HG03159 (cell line): ENCODE measurements around the gene RNF43.
A peak's percentile ranks its signal among the peaks of the same experiment; 100 is the strongest.

Experiments used
- ATAC-seq: cut with Tn5 transposase; IDR thresholded peaks from one replicate; pipeline ENCODE4 v1.9.1; 2021; ENCODE audit warnings: mild to moderate bottlenecking, moderate library complexity; ENCODE audit not compliant: unreplicated experiment

Gene RNF43

DNA sequence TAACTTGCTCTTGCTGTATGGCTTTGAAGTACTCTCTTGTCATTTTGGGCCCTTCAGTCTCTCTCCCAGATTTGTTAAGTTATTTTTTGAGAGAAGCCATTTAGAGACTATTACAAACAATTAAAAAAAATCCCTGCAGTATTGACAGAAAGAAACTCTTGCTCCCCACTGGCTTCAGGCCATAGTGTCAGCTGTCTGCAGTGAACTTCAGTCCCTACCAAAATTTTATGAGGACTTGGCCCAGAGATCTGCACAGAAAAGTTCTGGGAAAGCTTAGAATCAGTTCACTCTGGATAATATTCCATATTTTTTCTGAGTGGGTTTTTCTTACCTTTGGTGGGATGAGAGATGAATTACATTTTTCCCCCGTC is 34.5 kb downstream of the RNF43 start:
- ATAC-seq, result no peak

DNA sequence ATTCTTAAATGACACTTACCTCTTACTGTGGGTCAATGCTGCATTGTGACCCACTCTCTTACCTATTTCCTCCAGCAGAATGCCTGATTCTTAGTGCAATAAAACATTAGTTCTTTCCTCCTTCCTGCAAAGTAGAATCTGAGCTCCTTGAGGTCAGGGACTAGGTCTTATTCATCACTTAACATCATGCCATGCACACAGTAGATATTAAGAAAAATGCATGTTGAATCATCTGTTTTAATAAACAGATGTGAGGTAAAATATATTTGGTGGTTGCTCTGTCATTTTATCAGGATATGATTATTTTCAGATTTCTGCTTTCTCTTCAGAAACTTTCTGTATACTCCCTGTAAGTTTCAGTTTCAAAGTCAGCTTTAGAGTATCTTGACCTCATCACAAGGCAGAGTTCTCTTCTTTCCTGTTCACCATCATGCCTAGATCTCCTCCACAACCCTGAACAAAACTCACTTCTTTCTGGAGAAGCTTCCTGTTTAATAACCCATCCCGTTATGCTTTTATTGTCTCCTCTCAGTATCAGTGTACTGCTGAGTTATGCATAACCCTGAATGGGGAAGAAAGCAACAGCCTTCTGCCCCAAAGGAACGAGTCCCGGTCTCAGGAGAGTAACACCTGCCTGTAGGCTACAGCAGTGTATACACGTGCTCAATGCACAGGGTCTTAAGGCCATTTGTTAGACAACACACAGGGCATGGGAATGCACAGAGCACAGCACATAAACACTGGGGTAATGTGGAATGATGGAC is 35.0 kb downstream of the RNF43 start:
- ATAC-seq, result peak; percentile 74

DNA sequence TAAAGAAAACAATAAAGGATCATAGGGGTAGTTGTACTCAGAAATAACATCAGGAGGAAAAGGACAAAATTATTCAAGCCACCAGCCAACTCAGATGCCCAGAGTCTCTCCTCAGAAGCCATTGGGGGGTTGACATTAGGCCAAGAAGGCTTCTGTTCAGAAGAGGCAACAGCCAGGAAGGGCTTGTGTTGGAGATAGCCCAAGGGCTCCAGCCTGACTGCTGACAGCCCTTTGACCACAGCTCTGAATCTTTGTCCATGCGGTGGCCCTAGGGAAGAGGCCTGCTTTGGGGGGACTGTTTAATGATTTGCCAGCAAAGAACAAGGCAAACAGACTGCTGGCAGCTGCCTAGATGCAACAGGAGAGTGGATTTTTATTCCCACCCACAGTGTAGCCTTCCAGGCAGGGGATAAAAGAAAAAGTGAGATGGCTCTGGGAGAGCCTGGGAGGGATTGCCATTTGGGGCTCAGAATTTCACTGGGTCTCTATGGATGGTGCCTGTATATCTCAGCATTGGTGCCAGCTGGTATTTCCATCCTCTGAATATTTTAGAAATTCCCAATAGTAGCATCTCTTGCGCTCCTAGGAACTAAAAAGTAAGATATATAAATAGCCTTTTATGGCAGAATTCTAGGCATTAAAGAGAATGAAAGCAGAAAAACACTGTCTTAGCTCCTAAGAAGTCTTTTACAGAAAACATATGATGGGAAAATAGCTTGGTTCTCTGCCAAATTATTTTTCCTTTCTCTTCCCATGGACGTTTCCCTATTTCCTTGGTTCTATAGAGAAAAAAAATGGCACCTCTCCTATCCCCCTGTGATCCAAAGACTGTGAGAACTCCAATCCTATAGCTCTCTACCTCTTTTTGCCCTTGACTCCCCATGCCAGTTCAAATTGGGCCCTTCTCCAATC is 36.0 kb downstream of the RNF43 start:
- no peak for ATAC-seq

DNA sequence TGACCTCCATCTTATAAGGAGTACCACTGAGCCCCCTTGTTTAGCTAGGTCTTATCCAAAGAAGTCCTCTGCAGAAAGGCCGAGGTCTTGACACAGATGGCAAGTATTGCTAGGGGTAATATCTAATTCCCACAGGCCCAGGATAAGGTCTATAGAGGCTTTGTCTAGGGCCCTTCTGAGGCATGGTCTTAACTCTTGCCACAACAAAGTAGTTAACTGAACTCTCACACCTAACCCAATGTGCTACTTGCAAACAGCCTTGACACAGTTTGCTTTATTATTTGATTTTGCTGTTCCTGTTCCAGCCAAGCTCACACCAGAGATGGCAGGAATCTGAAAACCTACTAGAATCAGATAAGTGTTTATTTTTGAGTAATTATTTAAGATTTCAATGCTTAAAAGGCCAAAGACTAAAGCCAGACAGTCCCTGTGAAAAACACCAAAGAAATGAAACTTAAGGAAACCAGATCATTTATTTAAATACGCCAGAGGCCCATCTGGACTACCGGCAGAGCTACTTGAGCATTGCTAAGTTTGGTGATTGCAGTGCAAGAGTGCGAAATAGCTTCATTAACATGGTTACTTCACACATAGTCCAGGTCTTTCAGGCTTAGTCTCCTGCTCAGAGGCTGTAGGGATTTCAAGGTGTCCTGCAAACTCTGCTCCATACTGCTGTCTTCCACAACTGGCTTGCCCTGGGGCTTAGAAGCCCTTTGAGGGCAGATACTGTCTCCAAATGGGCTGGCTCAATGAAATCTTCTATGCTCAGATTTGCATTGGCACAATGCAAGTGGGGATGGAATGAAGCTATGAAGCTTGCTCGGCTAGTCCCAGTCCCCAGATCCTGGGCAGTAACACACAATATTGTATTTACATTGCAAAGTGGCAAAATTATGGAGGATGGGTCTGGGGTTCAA is 36.9 kb downstream of the RNF43 start:
- ATAC-seq, result no peak

DNA sequence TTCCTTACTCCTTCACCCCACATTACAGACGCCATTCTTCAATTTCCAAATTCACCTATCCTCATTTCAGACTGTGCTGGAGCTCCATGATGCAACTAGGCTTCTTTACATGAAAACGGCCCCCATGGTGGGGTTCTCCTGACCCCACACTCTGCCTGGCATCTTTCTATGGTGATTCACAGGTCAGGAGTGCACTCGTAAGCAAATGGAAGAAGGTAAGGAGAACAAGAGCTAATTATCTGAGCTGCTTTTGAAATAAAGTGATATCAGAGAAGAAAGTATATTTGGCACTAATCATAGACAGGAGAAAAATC is 37.9 kb downstream of the RNF43 start:
- no peak for ATAC-seq

DNA sequence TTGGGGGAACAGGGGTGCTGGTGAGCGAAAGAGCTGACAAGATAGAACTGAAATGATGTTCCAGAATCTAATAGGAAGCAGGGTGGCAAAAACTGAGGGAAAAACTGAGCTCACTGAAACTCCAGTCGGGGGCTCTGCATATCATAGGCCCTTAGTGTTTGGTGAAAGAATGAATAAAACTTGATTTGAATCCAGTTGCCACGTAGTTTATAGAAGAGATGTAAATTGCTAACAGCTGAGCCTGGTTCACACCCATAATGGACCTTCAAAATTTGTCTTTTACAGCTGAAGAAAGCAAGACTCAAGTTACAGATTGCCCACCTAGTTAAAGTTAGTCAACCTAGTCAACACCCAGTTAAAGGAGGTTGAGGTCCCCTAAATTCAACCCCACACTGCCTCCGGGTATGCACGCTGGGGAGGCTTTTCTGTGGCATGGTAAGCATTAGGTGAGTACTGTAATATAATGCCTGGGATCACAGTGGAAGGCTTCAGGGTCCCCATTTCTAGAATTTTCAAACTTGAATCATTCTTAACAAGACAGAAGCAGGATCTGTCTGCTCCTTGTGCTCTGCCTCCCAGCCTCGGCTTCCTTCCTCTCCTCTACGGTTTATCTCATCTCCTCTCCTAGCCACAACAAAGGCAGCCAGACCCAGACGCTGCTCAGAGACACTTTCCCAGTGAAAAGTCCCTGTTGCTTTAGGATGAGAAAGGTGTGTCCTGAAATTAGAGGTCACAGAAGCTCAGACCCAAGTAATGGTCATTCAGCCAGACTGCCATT is 38.4 kb downstream of the RNF43 start:
- no peak for ATAC-seq

DNA sequence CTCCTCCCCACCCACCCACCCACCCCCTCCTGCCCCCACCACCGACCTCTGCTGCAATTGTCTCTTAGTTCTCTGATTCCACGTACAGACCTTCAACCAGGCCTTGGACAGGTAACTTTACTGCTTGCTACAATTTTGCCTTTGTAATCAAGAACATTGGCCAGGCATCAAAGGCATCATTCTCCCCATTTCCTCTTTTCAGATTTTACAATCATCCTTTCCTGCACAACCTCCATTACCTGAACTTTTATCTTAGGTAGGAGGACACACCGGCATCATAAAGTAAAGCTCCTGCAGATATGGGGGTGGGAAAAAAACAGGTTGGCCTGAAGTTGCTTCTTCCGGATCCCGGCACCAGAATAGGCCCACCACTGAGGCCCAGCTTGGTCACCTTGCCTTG is 39.7 kb downstream of the RNF43 start:
- no peak for ATAC-seq

DNA sequence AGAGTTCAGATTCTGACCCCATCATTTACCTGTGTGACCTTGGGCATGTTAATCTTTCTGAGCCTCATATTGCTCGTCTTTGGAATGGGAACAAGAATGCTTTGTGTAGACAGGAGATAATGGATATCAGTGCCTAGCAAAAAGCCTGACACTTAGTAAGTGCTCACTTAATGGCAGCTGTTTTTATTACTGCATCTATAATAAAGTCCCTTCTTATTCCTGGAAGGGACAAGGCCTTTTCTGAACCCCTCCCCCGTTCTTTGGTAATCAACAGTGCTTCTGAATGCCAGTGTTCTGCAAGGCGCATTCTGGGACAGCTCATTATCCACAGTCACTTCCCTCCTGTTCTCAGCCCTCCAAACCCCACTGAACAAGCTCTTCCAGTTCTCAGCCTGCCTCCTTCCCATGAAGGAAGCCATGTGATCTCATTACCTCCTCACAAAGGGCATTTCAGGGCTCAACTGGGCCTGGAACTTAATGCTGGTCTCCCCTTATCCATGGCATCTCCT is 40.2 kb downstream of the RNF43 start:
- no peak for ATAC-seq

DNA sequence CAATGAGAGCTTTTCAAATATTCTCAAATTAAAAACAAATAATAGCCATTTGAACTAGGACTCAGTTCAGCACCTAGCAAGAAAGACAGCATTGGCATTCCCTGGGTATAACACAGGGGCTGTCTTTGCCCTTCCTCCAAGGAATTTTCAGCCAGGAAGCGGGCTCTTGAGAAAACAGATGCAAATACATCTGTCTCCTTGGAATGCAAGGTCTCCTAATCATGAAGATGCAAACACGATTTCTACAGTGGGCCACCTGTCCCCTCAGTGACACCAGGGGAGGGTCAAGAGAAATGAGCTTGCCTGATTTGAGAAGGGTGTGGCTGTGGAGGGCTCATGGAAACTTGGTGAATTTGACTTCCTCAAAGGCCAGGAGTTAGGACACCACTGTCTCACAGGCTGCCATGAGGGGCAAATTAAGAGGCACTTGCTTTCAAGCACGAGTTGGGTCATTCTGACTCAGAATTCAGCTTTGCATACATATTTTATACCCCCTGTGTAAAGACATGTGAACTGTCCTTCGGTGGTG is 40.8 kb downstream of the RNF43 start:
- ATAC-seq, result no peak

DNA sequence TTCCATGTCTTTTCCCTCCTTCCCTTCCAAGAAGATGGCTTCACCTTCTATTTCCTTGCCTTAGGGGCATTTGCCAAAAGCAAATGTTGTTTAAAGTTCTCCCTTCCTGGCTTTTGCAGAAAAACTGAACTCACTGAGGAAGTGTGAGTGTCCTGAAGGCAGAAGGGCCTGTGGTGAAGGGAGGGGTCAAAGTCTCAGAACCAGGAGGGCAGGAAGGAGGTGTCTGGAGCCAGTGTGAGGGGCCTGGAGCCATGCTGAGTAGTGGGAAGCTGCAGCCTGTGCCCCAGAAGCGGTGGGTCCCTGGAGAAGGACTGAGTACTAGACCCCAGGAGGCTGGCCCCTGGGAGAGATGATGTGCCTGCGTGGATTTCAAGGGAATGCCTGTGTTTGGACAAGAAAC is 41.5 kb downstream of the RNF43 start:
- ATAC-seq, result no peak

DNA sequence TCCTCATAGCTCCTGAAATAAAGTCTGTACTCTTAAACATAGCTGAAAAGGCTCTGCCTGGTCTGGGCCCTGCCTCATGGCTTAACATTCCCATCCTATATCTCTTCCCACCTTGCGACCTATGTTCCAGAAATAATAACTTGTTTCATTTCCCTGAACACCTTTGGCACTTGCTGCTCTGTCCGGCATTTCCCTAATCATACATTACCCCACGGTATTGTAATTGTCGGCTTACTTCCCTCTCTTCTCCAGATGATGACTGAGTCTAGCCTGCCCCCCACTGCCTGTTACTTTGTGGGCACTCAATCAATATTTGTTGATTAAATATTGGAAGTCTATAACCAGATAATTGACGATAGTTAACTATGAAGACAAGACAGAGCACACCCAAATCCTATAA is 42.1 kb downstream of the RNF43 start:
- no peak for ATAC-seq

DNA sequence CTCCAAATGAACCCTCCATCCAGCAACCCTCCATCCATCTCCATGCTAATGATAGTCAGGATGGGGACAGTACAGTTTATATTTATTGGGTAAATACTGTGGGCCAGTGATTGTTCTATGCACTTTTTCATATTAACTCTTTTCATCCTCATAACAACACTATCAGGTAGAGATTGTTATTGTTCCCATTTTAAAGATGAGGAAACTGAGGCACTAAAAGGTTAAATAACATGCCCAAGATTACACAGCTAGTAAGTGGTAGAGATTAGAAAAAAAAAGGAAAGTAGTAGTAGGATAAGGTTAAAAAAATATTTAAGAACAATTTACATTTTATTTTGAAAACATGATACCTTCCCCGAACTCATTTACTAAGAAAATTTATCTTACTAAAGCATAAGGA is 43.4 kb downstream of the RNF43 start:
- no peak for ATAC-seq

DNA sequence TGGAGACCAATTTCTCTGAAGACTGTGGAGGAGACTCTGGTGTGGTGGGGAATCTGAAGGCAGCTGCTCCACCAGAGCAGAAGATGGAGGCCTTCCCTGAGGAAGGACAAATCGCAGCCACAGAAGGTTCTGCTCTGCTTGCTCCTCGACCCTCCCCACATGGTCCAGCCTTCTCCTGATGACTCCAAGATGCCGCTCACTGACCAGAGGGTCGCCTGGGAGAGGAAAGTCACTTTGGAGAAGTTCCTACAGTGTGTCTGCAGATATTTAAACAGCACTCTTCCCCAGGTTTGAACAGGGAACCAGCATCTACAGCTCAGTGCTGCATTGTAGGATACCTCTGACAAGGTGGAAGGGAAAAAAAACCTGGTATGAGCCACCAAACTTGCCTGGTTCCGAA is 44.3 kb downstream of the RNF43 start:
- ATAC-seq, result no peak

DNA sequence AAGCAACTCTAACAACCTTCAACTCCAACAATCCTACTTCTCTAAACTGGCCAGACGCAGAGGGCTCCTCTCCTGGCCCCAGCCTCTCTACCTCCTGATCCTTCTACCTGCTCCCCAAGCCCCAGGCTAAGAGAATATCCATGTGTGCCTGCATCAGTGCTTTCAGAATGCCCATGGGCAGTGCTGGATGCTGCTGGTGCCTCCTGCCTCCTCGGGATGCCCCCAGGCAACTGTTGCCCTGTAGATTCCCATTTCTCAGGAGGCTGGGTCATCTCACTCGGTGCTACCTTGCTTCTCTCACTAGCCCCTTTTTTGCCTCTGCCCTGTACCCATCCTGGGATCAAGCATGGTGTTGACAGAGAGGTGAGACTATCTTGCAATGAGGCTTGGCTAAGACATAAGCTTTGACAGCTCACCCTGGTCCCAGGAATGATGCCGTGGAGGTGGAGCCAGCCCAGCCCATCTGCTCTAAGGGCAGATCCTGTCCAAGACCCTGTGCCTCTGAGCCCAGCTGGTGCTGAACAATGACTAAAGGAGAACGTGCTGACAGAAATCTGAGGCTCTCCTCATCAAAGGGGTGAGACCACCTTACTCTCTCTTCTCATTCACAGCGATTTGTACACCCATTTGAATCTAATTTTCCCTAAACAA is 45.9 kb downstream of the RNF43 start:
- no peak for ATAC-seq

DNA sequence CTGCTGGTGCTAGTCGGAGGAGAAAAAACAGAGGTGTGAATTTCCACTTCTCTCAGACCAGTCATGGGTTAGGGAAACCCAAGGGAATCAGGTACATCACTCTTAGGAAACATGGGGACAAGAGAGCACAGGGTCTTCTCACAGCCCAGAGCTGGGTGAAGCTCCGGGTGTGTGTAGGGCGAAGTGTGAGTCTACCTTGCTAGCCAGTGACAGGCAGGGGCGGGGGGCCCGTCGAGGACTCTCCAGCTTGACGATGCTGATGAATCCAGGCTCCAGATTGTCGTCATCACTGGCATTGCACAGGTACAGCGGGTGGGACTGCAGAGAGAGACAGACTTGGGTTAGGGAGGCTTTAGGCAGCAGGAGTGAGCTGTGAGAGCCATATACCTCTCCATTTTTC is 46.6 kb downstream of the RNF43 start:
- no peak for ATAC-seq

DNA sequence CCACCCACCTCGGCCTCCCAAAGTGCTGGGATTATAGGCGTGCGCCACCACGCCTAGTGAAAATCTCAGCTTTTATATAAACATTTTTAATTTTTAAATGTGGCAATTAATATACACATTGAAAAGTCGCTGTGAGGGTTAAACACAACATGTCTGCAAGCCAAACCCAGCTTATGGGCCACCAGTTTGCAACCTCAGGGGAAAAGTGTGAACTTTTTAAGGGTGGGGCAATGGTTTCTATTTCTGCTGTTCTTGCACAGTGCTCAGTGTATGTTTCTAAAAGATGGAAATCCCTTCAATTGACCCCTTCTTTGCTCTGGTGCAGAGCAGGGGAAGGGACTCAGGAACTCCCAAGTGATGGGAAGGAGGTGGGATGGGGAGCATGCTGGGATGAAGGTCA is 47.0 kb downstream of the RNF43 start:
- ATAC-seq, result no peak

DNA sequence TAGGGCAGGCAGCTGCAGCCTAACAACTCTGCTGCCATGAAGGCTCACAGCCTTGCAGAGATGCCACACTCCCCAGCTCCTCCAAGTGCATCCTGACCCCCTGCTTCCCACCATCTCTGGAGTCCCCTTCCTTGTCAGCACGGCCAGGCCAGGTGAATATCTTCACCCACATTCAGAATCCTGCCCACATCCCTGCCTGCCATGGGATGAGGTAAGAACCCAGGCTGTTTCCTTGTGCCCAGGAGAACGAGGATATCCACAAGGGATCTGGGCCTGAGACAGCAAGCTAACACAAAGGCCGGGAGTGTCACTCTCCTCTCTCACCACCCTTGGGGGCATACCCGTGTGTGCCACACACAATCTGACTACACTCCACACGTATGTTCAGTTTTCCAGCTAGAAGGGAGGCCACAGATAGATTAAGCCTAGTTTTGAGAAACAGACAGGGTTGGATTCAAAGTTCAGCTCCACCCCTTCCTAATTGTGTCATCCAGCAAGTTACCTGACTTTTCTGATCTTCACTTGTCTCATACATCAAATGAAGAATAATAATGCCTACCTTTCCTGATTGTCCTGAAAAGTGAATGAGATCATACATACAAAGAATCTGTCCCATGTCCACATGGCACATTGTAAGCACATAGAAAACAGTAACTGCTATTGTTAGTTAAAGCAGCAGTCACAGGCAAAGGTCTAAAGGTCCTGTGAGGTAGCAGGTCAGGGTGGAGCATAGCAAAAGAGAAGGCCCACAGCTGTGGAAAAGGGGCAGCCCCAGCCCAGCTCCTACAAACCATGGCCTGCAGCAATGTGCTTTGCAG is 47.9 kb downstream of the RNF43 start:
- ATAC-seq, result no peak

DNA sequence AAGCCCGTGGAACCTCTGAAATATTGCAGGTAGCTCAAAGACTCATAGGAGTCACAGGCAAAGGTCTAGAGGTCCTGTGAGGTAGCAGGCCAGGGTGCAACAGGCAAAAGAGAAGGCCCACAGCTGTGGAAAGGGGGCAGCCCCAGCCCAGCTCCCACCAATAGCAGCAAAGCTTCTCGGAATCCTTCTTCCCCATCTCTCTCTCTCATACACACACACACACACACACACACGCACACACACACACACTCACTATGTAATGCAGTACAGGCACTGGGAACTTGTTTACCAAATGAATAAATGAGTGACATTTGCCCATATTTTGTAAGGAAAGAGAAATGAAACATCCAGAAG is 48.5 kb downstream of the RNF43 start:
- ATAC-seq, result no peak
